Cardiac muscle cell (in vitro differentiated cells and primary cell): ENCODE measurements around the gene TCF21. TPM values are rescaled to one million over a fixed set of nuclear protein-coding genes. Genes with fewer than 3 reads are reported as not detected.

Experiments
- DNase-seq, 2 donors: peaks; one replicate each; pipeline versions ENCODE4 v3.0.0 to v3.0.0-alpha.2; 2010 to 2017; ENCODE audit warnings: low read depth in 1 of 2, low spot score in 1 of 2
- H3K27ac ChIP-seq: fragments of 200-600 bp; sonication (generic); 2 replicates; pipeline ENCODE4 v1.5.1; 2016
- H3K27me3 ChIP-seq: fragments of 200-600 bp; sonication (generic); 2 replicates; pipeline ENCODE4 v1.6.0; 2016; ENCODE audit warnings: control low read depth
- H3K36me3 ChIP-seq: fragments of 200-600 bp; sonication (generic); 2 replicates; pipeline ENCODE4 v1.5.1; 2016; ENCODE audit warnings: control low read depth
- H3K4me1 ChIP-seq: fragments of 200-600 bp; sonication (generic); 2 replicates; pipeline ENCODE4 v1.8.1; 2017; ENCODE audit warnings: low read depth, mild to moderate bottlenecking, mixed run types
- H3K4me3 ChIP-seq: fragments of 200-600 bp; sonication (generic); 2 replicates; pipeline ENCODE4 v1.5.1; 2016; ENCODE audit warnings: mild to moderate bottlenecking
- H3K9me3 ChIP-seq: fragments of 200-600 bp; sonication (generic); 2 replicates; pipeline ENCODE4 v1.5.1; 2017; ENCODE audit warnings: low read depth, mild to moderate bottlenecking, control low read depth
- CTCF ChIP-seq: IDR thresholded peaks from 2 replicates; pipeline ENCODE4 v1.5.1; 2012; ENCODE audit warnings: low read depth, mild to moderate bottlenecking, low read length
- polyA plus RNA-seq: library from polyadenylated mRNA; unstranded; fragments of >200 nt; fragmentation: Nextera tagmentation; extraction: Ambion mirVana; gene quantifications from 2 replicates; pipeline ENCODE4 v1.2.1, GENCODE V29; 2016
- total RNA-seq: library from RNA; depleted of rRNA; stranded (reverse); fragments of >200 nt; gene quantifications from 2 replicates; pipeline ENCODE4 v1.2.3, GENCODE V29; 2016

Gene TCF21
- total and polyA plus RNA-seq, 2 experiments from 2014 or later: 3.7 to 4.0 TPM

DNA sequence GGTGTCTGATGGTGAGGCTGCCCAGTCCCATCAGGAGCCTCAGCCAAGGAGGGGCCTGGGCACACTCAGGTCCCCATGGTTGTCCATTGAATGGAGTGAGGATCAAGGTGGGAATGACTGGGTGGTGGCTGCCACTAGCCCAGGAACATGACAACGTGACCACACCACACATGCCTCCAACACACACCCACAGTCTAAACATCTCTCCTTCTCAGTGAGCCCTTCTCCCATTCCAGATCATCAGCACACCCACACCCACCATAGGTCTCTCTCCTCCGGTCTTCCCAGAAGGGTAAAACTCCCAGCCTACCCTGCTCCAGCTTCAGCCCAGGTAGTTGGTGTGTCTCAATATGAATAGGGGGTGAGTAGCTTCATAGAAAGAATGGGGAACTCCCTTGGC is 5.5 kb downstream of the TCF21 start:
- TF ChIP-seq CTCF: no peak
- Histone ChIP-seq H3K4me3 (no peak overlapping the region), H3K27ac (no peak overlapping the region), H3K4me1 (peaks cover 11% of the 10 kb centered on the region), H3K9me3 (no peaks in the 10 kb centered on the region), H3K27me3 (peaks cover 97% of the 10 kb centered on the region), H3K36me3 (no peaks in the 10 kb centered on the region)
- no peak for DNase-seq

DNA sequence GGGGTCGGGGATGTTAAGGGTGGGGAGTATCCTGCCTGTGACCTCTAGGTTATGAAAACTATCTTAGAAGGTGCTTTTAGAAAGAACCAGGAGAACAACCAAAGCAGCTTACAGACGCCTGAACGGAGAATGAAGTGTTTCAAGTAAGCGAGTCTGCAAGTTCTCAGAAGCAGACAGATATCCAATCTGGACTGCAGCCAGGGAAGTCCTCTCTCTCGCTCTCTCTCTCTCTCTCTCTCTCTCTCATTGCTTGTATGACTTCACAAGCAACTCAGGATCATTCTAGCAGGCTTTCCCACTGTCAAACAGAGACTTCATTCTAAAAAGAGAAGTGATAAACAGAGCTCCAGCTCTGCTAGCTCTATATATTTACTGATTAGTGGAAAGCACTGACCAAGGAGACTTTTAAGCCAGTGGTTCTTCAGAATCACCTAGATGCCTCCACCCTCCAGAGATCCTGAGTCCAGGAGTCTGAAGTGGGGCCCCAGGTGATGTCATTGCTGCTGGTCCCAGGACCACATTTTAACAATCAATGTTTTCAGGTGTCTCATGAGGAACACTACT is 6.0 kb downstream of the TCF21 start:
- H3K36me3 ChIP-seq: no peaks in the 10 kb centered on the region
- peaks cover 11% of the 10 kb centered on the region for H3K4me1 ChIP-seq
- DNase-seq: peak; percentile 82 to 92
- H3K4me3 ChIP-seq: no peak overlapping the region
- no peak overlapping the region for H3K27ac ChIP-seq
- peaks cover 92% of the 10 kb centered on the region for H3K27me3 ChIP-seq
- no peaks in the 10 kb centered on the region for H3K9me3 ChIP-seq
- no peak for TF ChIP-seq CTCF

- H3K4me3 ChIP-seq: peak overlapping the region; percentile 10
- peak; percentile 34 for TF ChIP-seq CTCF
- DNase-seq: peak; percentile 57 to 63
Observed at GRCh38 chr6:133895573-133896343, 6.8 kb downstream of the TCF21 start.

GRCh38 chr6:133896344-133896721 is 7.4 kb downstream of the TCF21 start:
- no peaks in the 10 kb centered on the region for H3K36me3 ChIP-seq
- no peak for DNase-seq
- H3K4me3 ChIP-seq: no peak overlapping the region
- peaks cover 11% of the 10 kb centered on the region for H3K4me1 ChIP-seq
- no peak for TF ChIP-seq CTCF
- no peaks in the 10 kb centered on the region for H3K9me3 ChIP-seq
- peaks cover 78% of the 10 kb centered on the region for H3K27me3 ChIP-seq
- H3K27ac ChIP-seq: no peak overlapping the region

More at GRCh38 chr6:133895573-133896343, 6.8 kb downstream of the TCF21 start:
- no peaks in the 10 kb centered on the region for H3K36me3 ChIP-seq
- H3K4me1 ChIP-seq: peaks cover 11% of the 10 kb centered on the region
- no peaks in the 10 kb centered on the region for H3K9me3 ChIP-seq
- H3K27me3 ChIP-seq: peaks cover 83% of the 10 kb centered on the region
- H3K27ac ChIP-seq: no peak overlapping the region

DNA sequence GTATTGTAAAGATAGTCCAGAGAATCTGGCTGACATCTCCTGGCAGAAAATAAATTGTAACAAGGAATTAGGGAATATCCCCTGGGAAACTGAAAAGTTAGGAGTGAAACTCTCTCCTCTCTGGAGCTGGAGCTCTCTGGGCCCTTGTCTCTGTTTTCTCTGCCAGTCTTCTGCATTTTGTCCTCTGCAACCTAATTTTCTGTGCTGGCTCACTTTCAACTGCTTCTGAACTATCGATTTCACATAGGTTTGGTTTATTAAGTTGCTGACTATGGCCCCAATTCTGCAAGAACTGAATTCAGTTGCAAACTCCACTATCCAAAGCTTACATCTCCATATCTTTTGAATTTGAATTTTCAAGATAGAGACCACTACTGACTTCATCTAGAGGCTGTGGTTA is 9.3 kb downstream of the TCF21 start:
- H3K27me3 ChIP-seq: peaks cover 58% of the 10 kb centered on the region
- no peak overlapping the region for H3K4me3 ChIP-seq
- H3K27ac ChIP-seq: no peak overlapping the region
- H3K4me1 ChIP-seq: peaks cover 11% of the 10 kb centered on the region
- H3K9me3 ChIP-seq: no peaks in the 10 kb centered on the region
- no peak for DNase-seq
- no peaks in the 10 kb centered on the region for H3K36me3 ChIP-seq
- TF ChIP-seq CTCF: no peak
